BJ (cell line): ENCODE data around the gene SLX4IP. TPM values are rescaled to one million over a fixed set of nuclear protein-coding genes. Genes with fewer than 3 reads are reported as not detected.

ENCODE experiments used
- CTCF ChIA-PET: fragments of 350-600 bp; formaldehyde crosslinking; extraction: SDS; loops from one replicate; lab custom pipeline; 2021; ENCODE audit warnings: antibody characterized with exemption, inconsistent platforms; lab: Yijun Ruan, JAX
- POLR2A ChIA-PET: fragments of 300-600 bp; sonication (Branson Sonifier 250); formaldehyde crosslinking; extraction: SDS; loops from one replicate; lab custom pipeline; 2021; ENCODE audit warnings: antibody characterized with exemption; lab: Charles Lee
- DNase-seq: peaks from one replicate; pipeline ENCODE4 v3.0.0-alpha.2; 2011; ENCODE audit warnings: low read depth
- H3K27me3 ChIP-seq: 2 replicates; pipeline ENCODE4 v1.6.0; 2011; ENCODE audit warnings: low read length; ENCODE audit not compliant: control insufficient read depth, insufficient read depth
- H3K36me3 ChIP-seq: 2 replicates; pipeline ENCODE4 v1.5.1; 2011; ENCODE audit warnings: low read length; ENCODE audit not compliant: control insufficient read depth, insufficient read depth
- H3K4me3 ChIP-seq: 2 replicates; pipeline ENCODE4 v1.5.1; 2011; ENCODE audit warnings: low read depth, mild to moderate bottlenecking, control low read depth, low read length
- CTCF ChIP-seq: IDR thresholded peaks from 2 replicates; pipeline ENCODE4 v1.5.1; 2011; ENCODE audit warnings: low read depth, mild to moderate bottlenecking, control low read depth, inconsistent platforms, low read length, moderate library complexity; ENCODE audit not compliant: insufficient read depth
- polyA plus RNA-seq: library from polyadenylated mRNA; depleted of rRNA; stranded (reverse); fragments of >200 nt; gene quantifications from 2 replicates; pipeline ENCODE4 v1.2.3, GENCODE V29; 2011

SLX4IP gene
- polyA plus RNA-seq, 1 experiment = 1.6 TPM

GRCh38 chr20:10551732-10552724 is 116.9 kb downstream of the SLX4IP start:
- POLR2A ChIA-PET = no interaction called here
- no peak for DNase-seq
- TF ChIP-seq CTCF = no peak
- Histone ChIP-seq H3K36me3 (no peaks in the 10 kb centered on the region), H3K27me3 (no peaks in the 10 kb centered on the region), H3K4me3 (no peak overlapping the region)
- CTCF ChIA-PET = interaction anchor here (0.5 to 1.4 kb wide), 11 partner anchors 8 to 1004 kb away, joined by 3 to 4 read pairs (median 3); partner anchors contain the start of gene JAG1

- POLR2A ChIA-PET = interaction anchor here (0.6 kb wide), 1 partner anchor 937 kb away, joined by 3 read pairs; no protein-coding TSS in a partner anchor
- H3K4me3 ChIP-seq = no peak overlapping the region
Observed at GRCh38 chr20:10553326-10553984, 118.3 kb downstream of the SLX4IP start.

GRCh38 chr20:10554285-10554684 is 119.2 kb downstream of the SLX4IP start:
- TF ChIP-seq CTCF = no peak
- Histone ChIP-seq H3K4me3 (no peak overlapping the region), H3K36me3 (no peaks in the 10 kb centered on the region), H3K27me3 (no peaks in the 10 kb centered on the region)
- no peak for DNase-seq
- CTCF ChIA-PET = interaction anchor here (1.4 kb wide), 1 partner anchor 82 kb away, joined by 3 read pairs; no protein-coding TSS in a partner anchor
- POLR2A ChIA-PET = interaction anchor here (0.5 kb wide), 1 partner anchor 120 kb away, joined by 3 read pairs; the partner anchor contains the start of gene MKKS

More at GRCh38 chr20:10553326-10553984, 118.3 kb downstream of the SLX4IP start:
- no peaks in the 10 kb centered on the region for H3K36me3 ChIP-seq
- no peak for DNase-seq
- CTCF ChIA-PET = interaction anchor here (0.7 to 1.4 kb wide), 10 partner anchors 9 to 991 kb away, joined by 3 to 4 read pairs (median 3); no protein-coding TSS in a partner anchor
- peak; percentile 81 for TF ChIP-seq CTCF
- no peaks in the 10 kb centered on the region for H3K27me3 ChIP-seq

GRCh38 chr20:10555393-10555792 is 120.3 kb downstream of the SLX4IP start:
- no peak for TF ChIP-seq CTCF
- no peak overlapping the region for H3K4me3 ChIP-seq
- ChIA-PET CTCF (interaction anchor here (1.3 to 1.4 kb wide), 2 partner anchors 81 to 97 kb away, joined by 3 read pairs; no protein-coding TSS in a partner anchor), POLR2A (no interaction called here)
- no peaks in the 10 kb centered on the region for H3K27me3 ChIP-seq
- no peaks in the 10 kb centered on the region for H3K36me3 ChIP-seq
- DNase-seq = no peak
